NCI-H2081 treated with DMSO at 0.1 percent for 48 hours (cell line): ENCODE measurements around the gene PDCD1.
"Not testable (repeated sequence)": the region's sequence is repeated elsewhere in the genome, so short reads cannot be mapped to it uniquely, and the experiment has no call there.

ENCODE experiments used
- DNase-seq: peaks from one replicate; lab custom pipeline; 2025; lab: John Stamatoyannopoulos, UW

Gene PDCD1

GRCh38 chr2:241833756-241834526 lies 24.8 kb downstream of the PDCD1 start:
- not testable (repeated sequence) for DNase-seq

- DNase-seq: no peak
Observed at GRCh38 chr2:241833101-241833663, 25.5 kb downstream of the PDCD1 start.

- no peak for DNase-seq
Observed at GRCh38 chr2:241827394-241827793, 31.3 kb downstream of the PDCD1 start.

- not testable (repeated sequence) for DNase-seq
Observed at GRCh38 chr2:241823531-241824437, 34.9 kb downstream of the PDCD1 start.

- DNase-seq: no peak
Observed at GRCh38 chr2:241822264-241822623, 36.5 kb downstream of the PDCD1 start.

GRCh38 chr2:241821460-241822263 lies 37.0 kb downstream of the PDCD1 start:
- DNase-seq: no peak

GRCh38 chr2:241820625-241821384 lies 37.9 kb downstream of the PDCD1 start:
- DNase-seq: no peak

- not testable (repeated sequence) for DNase-seq
Observed at GRCh38 chr2:241819947-241820624, 38.6 kb downstream of the PDCD1 start.

- DNase-seq: no peak
Observed at GRCh38 chr2:241818943-241819270, 39.8 kb downstream of the PDCD1 start.

GRCh38 chr2:241818229-241818942 lies 40.3 kb downstream of the PDCD1 start:
- no peak for DNase-seq

- DNase-seq: not testable (repeated sequence)
Observed at GRCh38 chr2:241817821-241818215, 40.9 kb downstream of the PDCD1 start.

GRCh38 chr2:241817126-241817820 lies 41.4 kb downstream of the PDCD1 start:
- DNase-seq: no peak

- DNase-seq: no peak
Observed at GRCh38 chr2:241816431-241817121, 42.1 kb downstream of the PDCD1 start.

- DNase-seq: no peak
Observed at GRCh38 chr2:241815477-241816430, 42.9 kb downstream of the PDCD1 start.

GRCh38 chr2:241814643-241815476 lies 43.8 kb downstream of the PDCD1 start:
- no peak for DNase-seq

GRCh38 chr2:241814393-241814642 lies 44.4 kb downstream of the PDCD1 start:
- DNase-seq: no peak
